Ecto neural progenitor cell (in vitro differentiated cells): Measurements from ENCODE around the gene KRT16.
"Not testable (repeated sequence)": the region's sequence is repeated elsewhere in the genome, so short reads cannot be mapped to it uniquely, and the experiment has no call there.

ENCODE experiments used
- DNase-seq: peaks from one replicate; pipeline ENCODE4 v3.0.0-alpha.2; 2018; ENCODE audit warnings: low spot score

Gene KRT16

DNA sequence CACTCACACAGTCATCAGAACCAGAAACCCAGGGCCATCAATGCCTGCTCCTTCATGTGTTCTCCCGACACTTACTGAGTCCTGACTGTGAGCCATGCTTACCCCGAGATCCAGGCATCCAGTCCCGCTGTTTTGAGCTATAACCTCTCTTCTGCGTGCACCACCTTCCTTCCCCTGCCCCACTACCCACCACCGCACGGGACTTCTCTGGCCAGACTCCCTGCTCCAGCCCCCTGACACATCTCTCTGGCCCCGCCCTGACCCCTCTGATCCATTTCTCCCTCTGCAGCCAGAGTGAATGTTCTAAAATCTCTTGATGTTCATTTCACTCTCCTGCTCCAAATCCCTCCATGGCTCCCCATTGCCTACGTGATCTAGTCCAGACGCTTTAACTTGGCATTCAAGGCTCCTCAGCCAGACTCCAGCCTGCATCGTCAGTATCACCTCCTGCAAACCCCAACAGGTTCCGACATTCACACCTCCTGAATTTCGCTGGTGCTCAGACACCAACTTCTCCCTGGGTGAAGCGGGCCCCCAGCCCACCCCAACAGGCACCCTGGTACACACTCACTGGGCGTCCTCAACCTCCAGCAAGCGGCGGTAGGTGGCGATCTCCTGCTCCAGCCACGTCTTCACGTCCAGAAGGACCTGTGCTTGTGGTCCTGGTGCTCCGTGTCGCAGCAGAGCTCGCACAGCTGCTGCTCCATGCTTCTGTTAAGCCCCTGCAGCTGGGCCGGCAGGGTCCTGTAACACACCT lies 14.9 kb upstream of the KRT16 start:
- no peak for DNase-seq

DNA sequence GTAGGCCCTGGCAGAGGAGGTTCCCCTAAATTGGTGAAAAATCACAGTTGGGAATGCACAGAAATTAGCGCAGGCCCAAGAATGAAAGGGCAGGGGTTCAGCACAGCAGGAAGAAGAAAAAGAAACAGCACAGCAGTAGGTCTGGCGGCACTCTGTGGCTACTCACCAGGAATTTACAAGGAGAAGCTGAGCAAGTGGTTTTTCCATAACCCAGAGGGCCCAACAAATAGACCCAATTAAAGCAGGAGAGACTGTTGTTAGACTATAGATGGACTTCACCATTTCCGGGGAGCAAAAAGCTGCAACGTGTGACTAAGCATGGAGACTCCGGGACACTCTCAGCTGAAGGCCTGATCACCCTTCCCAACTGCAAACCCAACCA lies 14.3 kb upstream of the KRT16 start:
- not testable (repeated sequence) for DNase-seq

DNA sequence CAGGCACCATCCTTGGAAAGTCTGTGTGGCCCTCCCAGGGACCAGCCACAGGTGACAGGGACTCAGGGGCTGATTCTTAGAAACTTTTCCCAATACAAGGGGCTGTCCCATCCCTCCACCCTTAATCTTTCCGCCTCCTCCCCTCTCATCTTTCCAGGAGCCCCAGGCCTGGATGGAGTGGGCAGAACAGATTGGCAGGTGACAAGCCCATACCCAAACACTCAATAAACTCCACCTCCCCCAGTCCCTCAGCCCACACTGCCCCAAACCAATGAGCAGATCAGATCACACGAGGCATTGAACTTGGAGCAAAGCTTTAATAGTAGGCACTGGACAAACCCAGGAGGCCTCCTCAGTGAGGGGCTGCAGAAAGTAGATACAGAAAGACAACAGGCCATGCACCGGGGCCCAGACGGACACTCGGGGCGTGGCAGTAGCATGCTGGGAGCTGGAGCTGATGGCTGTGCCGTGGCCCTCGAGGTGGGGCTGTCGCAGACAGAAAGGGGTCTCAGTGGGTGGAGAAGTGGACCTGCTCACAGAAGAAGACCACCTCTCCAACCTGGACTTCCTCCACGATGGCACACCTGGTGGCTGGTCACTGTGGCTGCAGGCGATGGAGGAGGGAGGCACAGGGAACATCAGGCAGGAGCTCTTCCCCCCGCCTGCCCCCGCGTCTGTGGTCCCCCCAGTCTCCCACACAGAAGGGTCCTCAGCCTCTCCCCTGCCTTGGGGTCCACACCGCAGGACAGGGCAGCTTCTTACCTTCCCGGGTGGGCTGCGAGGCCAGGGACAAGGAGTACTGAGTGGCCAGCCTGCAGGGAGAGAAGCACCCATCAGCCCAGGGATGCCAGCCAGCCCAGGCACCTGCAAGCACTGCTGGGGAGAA lies 13.7 kb upstream of the KRT16 start:
- DNase-seq, result not testable (repeated sequence)

DNA sequence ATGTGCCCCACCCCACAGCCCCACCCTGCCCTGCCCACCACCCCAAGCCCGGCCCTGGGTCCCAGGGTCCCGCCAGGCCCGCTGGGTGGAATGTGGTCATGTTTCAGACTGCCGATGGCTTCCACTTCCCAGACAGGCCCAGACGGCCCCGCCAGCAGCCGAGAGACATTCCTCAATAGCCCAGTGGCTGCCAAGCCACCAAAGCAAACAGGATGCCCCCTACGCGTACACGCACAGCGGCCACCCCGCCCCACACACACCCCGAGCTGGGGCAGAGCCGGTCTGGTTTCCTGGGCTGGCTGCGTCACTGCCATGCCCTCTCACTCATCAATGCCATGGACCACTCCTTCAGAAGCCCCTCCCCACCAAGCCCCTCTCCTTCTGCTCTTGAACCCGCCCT lies 13.0 kb upstream of the KRT16 start:
- no peak for DNase-seq

DNA sequence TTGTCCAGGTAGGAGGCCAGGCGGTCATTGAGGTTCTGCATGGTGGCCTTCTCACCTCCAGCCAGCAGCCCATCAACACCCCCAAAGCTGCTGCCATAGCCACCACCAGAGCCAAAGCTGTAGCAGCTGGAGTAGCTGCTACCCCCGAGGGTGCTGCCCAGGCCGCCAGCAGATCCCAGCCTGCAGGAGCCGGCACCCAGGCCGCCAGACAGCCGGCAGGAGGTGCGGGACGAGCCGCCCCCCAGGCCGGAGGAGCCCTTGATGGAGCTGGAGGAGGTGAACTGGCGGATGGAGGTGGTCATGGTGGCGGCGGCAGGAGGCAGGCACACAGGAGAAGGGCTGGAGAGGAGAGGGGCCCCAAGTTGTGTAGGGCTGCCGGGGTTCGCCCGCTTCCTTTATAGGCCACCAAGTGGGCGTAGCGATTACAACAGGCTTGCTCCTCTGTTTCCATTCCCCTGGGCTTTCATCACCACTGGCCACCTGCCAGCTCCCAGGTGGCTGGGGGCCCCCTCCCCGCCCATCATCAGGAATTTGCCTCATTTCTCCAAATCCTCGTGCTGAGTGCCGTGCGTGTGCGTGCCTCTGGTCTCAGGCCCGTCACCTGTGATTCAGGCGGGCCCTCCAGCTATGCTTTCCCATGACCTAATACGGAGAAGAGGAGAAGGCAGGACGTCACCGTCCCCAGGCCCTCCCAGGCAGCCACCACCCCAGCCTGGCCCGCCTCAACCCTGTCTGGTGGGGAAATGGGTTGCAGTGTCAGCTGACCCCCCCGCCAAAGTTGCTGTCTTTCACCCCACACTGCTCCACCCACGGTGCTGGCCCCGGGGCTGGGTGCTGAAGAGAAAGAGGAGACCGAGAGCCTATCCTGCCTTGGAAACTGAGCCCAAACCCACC lies 11.9 kb upstream of the KRT16 start, which contains the start of gene KRT17:
TSS of gene KRT17 (minus strand) at position 368 of the 894 bp plus-strand sequence. CDS start at position 302, 66 bp downstream.
- no peak for DNase-seq

DNA sequence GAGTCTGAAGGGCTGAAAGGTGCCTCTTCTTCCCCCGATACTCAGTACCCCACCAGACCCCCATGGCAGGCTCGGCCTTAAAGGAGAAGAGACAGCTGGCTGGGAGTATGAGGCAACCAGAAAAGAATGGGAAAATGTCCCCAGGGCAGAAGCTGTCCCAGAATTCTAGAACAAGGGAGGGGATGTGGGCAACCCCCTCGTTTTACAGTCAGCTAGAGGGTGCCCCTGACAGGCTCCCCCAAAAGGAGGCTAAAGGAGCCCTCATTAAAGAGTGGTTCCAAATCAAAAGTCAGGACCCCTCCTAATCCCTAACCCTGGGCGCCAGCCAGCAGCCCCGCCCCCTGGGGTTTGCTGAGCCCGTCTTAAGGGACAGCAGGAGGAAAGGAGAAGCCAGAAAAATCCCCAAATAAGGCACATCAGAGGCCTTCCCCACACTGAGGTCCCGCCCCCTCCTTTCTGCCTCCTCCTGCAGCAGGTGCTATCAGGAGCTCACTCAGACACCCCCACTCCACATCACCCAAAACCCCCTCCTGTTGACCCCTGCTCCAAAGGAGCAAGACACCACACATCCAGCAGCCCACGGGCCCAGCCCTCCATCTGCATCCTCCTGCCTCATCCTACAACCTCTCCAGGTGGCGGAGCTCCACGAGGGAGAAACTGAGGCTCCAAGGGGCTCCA lies 10.8 kb upstream of the KRT16 start:
- DNase-seq, result not testable (repeated sequence)

DNA sequence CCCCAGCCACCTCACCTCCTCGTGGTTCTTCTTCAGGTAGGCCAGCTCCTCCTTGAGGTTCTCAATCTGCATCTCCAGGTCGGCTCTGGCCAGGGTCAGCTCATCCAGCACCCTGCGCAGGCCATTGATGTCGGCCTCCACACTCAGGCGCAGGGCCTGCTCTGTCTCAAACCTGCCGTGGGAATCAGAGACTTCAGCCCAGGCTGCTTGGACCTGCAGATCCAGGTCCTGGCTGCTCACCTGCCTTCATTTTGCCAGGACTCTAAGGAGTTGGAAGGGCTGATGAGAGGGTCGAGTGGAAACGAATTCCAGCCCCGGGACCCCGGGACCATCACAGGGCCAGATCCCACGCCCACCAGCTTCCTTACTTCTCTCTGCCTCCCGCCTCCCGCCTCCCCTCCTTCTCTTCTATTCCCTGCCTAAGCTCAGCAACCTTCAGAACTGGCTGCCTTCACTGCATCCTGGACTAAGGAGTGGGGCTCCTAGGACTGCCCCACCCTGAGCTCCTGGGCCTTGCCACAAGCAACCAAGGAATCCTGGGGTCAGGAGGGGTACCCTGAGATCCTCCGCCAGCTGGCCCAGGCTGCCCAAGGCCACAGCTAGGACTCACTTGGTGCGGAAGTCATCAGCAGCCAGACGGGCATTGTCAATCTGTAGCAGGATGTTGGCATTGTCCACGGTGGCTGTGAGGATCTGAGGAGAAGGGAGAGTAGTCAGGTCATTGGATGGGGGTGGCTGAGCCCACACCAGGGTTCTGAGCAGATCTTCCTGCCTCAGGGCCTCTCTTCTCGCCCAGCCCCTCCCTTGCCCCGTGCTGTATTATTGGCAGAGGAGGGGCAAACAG lies 10.0 kb upstream of the KRT16 start:
- DNase-seq, result not testable (repeated sequence)

DNA sequence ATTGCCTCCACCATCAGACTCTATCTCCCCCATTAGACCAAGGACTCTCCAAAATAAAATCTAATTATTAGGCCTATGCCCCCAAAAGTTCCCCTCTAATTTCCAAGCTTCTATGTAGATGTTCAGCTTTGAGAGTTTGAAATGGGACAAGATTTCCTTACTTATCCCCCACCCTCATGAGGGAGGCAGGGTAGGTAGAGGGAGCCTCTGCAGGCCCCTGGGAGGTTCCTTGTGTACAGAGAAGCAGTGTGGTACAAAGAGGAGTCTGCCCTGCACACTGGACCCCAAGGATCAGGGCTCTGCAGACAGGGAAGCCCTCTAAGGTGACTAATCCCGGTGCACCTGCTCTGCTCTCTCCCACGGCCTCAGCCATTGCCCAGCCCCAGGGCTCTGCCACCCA lies 9.3 kb upstream of the KRT16 start:
- DNase-seq, result no peak

DNA sequence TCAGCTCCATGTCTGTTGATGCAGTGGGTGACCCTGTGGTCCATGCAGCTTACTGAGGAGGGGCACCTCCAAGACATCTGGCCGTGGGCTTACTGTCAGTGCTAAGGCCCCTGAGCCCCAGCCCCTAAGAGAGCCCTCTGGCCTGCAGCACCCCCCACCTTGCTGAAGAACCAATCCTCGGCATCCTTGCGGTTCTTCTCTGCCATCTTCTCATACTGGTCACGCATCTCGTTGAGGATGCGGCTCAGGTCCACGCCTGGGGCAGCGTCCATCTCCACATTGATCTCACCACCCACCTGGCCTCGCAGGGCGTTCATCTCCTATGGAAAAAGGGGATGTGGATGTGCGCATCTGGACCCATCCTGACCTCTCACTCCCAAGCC lies 8.9 kb upstream of the KRT16 start:
- DNase-seq, result not testable (repeated sequence)

DNA sequence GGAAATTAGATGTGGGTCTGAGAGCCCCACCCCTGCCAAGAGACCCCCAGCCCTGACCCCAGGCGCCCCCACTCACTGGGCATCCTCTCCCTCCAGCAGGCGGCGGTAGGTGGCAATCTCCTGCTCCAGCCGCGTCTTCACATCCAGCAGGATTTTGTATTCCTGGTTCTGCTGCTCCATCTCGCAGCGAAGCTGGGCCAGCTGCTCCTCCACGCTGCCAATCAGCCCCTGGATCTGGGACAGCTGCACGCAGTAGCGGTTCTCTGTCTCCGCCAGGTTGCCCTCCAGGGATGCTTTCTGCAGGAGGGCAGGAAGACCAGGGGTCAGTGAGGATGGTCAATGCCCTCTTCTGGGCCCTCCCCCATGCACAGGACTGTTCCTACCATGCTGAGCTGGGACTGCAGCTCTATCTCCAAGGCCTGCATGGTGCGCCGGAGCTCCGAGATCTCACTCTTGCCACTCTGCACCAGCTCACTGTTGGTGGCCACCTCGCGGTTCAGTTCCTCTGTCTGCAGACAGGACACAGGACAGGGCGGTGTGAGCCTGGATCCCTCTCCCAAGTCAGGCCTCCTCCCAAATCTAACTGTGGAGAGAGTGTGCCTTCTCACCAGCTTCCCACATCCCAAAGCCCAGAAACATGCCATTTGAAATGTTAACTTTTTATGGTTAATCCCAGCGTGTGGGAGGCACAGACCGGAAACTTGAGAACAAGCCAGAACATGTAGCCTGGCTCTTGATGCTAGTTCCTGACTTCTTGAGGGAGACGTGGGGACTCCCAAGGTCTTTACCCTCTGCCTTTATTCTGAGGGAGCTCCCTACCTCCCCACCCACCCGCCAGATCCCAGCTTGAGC lies 8.2 kb upstream of the KRT16 start:
- DNase-seq, result no peak

DNA sequence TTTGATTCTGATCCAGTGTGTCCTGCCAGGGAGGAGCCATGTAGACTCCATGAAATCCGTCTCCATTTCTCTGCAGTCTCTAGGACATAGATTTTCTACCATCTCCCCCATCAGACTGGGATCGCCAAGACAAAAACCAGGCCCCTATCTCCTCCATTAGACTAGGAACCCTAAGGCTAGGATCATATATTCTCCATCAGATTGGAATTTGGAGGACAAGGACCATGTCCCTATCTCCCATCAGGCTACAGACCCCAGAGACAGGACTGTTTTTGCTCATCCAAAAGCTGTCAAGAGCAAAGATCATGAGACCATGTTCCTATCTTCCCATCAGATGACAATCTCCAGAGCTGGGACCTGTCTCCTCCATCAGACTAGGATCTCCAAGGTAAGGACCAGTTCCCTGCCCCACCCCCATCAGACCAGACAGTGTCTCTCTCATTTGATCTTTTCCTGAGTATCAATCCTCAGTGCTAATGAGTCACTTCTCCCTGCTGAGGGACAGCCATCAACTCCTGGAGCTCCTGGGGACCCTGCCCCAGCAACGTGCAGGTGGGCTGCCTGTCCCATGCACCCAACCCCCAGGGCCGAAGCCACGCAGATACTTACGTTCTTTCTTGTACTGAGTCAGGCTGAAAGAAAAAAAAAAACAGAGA lies 7.5 kb upstream of the KRT16 start:
- not testable (repeated sequence) for DNase-seq

DNA sequence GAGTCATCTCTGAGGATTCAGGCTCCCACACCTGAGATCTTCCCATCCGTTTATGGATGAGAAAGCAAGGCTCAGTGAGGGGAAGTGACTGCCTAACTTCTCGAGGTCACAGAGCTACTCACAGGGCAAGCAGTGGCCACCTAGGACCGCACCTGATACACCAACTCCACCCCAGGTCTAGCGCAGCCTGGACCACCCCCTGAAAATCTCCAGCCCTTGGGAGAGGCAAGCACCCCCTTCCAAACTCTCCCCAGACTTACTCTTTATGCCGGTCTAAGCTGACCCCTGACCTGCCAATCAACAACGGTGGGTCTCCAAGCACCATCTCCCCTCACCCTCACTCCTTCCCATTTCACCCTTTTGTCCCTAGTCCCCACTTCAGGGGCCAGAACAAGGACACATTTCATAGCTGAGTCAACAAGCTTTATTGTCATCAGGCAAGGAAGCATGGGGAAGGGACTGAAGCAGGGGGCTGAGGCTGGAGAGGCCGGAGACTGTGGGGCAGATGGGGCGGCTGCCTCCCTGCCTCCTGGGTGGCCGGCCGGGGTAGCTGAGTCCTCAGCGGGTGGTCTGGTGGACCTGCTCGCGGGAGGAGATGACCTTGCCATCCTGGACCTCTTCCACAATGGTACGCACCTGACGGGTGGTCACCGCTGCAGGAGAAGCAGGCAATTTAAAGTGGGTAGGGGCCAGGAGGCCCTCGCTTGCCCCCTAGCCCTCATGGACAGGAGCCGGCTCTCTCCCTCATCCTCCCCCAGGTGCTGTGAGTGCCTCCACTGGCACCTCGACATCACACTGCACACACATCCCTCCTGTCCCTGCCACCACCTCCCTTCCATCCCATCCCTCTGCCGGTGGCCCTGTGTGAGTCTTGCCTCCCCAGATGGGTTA lies 6.7 kb upstream of the KRT16 start:
- DNase-seq, result no peak

DNA sequence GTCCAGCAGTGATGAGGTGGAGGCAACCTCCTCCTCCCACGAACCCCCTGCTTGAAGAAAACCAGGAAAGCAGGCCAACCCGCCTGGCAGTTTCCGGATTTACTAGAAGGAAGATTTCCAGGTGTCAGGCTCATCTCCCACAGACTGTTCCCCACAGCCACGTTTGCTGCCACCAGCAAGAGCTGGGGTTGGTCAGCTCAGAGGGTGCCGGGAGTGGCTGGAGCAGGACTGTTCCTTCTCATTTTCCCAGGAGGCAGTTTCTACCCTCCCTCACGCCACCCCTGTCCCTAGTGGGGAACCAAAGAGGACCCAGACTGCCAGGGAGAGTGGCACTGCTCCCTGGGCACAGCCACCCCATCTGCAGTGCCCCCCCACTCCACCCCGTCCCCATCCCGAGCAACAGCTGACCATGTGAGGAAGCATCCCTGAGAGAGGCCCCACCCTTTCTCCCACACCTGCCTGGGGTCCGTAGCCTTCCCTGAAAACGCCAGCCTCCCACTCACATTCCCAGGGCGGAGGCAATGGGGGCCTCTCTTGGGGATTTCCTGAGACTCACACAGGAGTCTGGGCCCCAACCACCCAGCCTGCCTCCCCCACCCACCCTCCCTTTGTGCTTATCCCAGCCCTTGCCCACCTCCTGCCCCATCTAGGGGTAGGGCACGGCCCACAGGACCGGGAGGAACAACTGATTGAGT lies 5.9 kb upstream of the KRT16 start:
- DNase-seq, result no peak

DNA sequence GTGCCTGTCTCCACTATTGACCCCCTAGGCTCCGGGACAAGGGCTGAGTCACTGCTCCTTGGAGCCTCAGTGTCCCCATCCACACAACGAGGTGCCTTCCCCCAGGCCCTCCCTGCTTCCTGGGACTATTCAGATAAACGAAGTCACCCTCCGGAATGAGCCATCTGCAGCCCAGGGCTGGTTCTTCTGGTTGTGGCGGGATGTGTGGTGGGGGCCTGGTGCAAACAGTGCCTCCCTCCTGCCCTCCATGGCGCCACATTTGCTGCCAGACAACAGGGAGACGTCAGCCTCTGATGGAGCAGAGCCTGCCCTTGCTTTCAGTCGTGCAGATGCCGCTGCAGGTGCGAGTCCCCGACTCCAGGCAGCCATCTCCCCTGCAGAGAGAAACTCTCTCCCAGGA lies 5.1 kb upstream of the KRT16 start:
- DNase-seq, result no peak

DNA sequence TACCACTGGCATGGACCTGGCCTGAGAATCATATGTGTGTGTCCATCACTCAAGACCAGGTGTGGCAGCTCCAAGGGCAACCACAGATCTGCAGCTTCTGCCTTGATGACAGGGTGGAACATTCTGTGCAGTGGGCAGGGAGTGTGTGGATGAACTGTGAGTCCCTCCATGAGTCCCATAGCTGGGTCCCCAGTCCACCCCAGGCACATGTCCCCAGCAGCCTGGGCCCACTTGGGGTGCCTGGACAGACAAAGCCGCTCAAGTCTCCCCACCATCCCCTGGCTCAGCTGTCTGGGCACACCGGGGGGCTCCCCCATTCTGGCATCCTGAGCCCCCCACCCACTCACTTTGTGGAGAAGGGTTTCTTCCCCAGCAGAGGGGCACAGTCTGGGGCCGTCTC lies 4.6 kb upstream of the KRT16 start:
- DNase-seq, result no peak

DNA sequence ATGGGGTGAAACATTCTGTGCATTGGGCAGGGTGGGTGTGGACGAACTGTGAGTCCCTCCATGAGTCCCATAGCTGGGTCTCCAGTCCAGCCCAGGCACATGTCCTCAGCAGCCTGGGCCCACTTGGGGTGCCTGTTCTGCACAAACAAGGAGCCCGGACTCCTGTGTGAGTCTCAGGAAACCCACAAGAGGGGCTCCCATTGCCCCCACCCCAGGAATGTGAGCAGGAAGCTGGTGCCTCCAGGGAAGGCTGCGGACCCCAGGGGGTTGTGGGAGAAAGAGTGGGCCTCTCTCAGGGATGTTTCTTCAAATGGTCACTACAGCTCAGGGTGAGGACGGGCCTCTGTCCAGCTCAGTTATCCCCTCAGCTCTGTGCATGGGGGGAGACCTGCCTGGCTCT lies 3.9 kb upstream of the KRT16 start:
- DNase-seq, result not testable (repeated sequence)

DNA sequence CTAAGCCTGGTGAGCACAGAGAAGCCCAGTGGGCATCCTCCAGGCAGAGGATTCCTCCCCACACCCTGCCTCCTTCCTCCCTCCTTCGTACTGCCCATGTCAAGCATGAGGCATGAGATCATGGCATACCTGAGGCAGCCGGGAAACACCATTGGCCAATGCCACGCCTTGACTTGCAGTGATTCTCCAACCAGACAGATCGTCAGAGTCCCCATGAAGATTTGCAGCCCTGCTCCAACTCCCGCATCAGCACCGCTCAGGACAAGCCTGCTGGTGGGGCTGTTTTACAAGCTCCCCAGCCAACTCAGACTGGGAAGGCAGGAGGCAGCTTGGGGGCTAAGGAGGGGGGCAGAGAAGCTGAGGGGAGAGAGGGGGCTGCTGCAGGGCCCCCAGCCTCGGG lies 2.9 kb upstream of the KRT16 start:
- no peak for DNase-seq

DNA sequence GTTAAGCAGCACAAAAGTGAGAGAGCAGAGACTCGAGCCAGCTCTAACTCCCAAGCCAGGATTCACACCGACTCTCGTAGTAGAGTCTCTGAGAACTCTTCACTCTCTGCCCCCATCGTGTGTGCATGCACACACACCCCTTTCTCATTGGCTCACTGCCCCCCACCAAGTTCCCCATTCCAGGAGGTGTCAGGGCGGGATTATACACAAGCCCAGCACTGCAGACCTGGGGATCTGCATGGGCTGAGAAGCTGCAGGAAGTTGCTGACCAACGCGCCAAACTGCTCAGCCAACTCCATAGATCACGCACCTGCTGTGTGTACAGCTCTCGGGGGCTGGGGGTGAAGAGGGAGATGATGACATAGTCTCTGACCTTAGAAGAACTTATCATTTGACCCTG lies 2.2 kb upstream of the KRT16 start:
- DNase-seq, result not testable (repeated sequence)
